Psoas muscle (tissue), 8 donors: Measurements from ENCODE around the gene GTF2H4. TPM values are rescaled to one million over a fixed set of nuclear protein-coding genes. Genes with fewer than 3 reads are reported as not detected.

ENCODE experiments used
- ATAC-seq, 4 donors: fragments of 200-7000 bp; cut with Tn5 transposase; one replicate each; pipeline ENCODE4 v1.9.1; 2020; ENCODE audit warnings: moderate library complexity in 3 of 4, mild to moderate bottlenecking in 2 of 4
- DNase-seq, 2 donors: peaks; one replicate each; pipeline ENCODE4 v3.0.0-alpha.2; 2020
- H3K27ac ChIP-seq: fragments of 200-600 bp; one replicate; pipeline ENCODE4 v1.8.0; 2022
- H3K27me3 ChIP-seq, 3 donors: fragments of 200-600 bp in 1 of 3; one replicate each; pipeline versions ENCODE4 v1.6.1 to v1.8.0; 2013 to 2022; ENCODE audit warnings: low read length in 2 of 3, mild to moderate bottlenecking in 2 of 3, moderate library complexity in 1 of 3; ENCODE audit not compliant: insufficient read depth in 3 of 3
- H3K36me3 ChIP-seq, 2 donors: fragments of 200-600 bp in 1 of 2; one replicate each; pipeline versions ENCODE4 v1.6.1 to v1.8.0; 2013 to 2022; ENCODE audit warnings: low read depth in 1 of 2, mild to moderate bottlenecking in 1 of 2, moderate library complexity in 1 of 2; ENCODE audit not compliant: insufficient read depth in 1 of 2
- H3K4me1 ChIP-seq: fragments of 200-600 bp; one replicate; pipeline ENCODE4 v1.8.0; 2022
- H3K4me3 ChIP-seq: fragments of 200-600 bp; one replicate; pipeline ENCODE4 v1.8.0; 2022; ENCODE audit warnings: mild to moderate bottlenecking
- H3K9me3 ChIP-seq: fragments of 200-600 bp; one replicate; pipeline ENCODE4 v1.8.0; 2022
- CTCF ChIP-seq: fragments of 200-600 bp; IDR thresholded peaks from one replicate; pipeline ENCODE4 v1.8.0; 2022; ENCODE audit warnings: antibody characterized with exemption
- WGBS, 3 donors: extraction: QIAGEN DNeasy Blood & Tissue Kit; methylation state at CpG; one replicate each; pipeline versions ENCODE4 v1.1.6 to v1.1.7; 2013; 5-methylcytosine and 5-hydroxymethylcytosine counted together
- intact Hi-C, 2 donors: fragments of 100-400 bp; cut with DNase I; formaldehyde crosslinking; loops; one replicate each; pipeline versions ENCODE4 v1.11.0 to v1.14.2; 2022
- polyA plus RNA-seq, 3 donors: library from polyadenylated mRNA; stranded (reverse); fragments of 200-250 nt; gene quantifications; one replicate each; pipeline ENCODE4 v1.2.3, GENCODE V29; 2013
- total RNA-seq, 4 donors: library from RNA; stranded (reverse); fragmentation: NEBNext Ultra II Directional in 2 of 4; extraction: Animal tissue kit (Norgen Biotek cat#: 25700) in 2 of 4; gene quantifications; one replicate each; pipeline versions ENCODE4 v1.2.1 to v1.2.4, GENCODE V29; 2021 to 2023
- donor health status: healthy with polysubstance abuse.
- donor health status: DM: no; HTN: no; CAD: no; lungs with moderate emphysema.
- donor health status: Bipolar disorder and iron deficiency.
- donor health status: healthy.
- donor health status: DM: yes; HTN: yes; CAD: no.
- donor health status: DM: no; HTN: no; CAD: no.
- donor health status: DM: no; HTN: no; CAD: no.
- donor health status: DM: yes; HTN: yes; CAD: no.

The GTF2H4 gene
- total and polyA plus RNA-seq, 7 donors, result 13.3 to 30.8 (median 18.9) TPM

- H3K36me3 ChIP-seq, result no peaks in the 10 kb centered on the region
- TF ChIP-seq CTCF, result no peak
- no peak overlapping the region for H3K4me3 ChIP-seq
- ATAC-seq (no peak), DNase-seq (no peak)
- H3K27me3 ChIP-seq, result peaks cover 0 to 20% (median 0%) of the 10 kb centered on the region in 3 donors
- H3K9me3 ChIP-seq, result no peaks in the 10 kb centered on the region
- H3K4me1 ChIP-seq, result no peaks in the 10 kb centered on the region
- no peak overlapping the region for H3K27ac ChIP-seq
- intact Hi-C loops, result no loop called here
Measured at GRCh38 chr6:30962716-30963115, 54.7 kb downstream of the GTF2H4 start.

- TF ChIP-seq CTCF, result no peak
- Histone ChIP-seq H3K4me3 (no peak overlapping the region), H3K4me1 (no peaks in the 10 kb centered on the region), H3K27me3 (peaks cover 0 to 13% (median 0%) of the 10 kb centered on the region in 3 donors), H3K27ac (no peak overlapping the region), H3K9me3 (no peaks in the 10 kb centered on the region), H3K36me3 (no peaks in the 10 kb centered on the region)
- DNase-seq (no peak), ATAC-seq (no peak)
- intact Hi-C loops, result no loop called here
- 77 to 85% (median 81%) methylated on average over 6 of the region's 6 CpGs for WGBS, 3 donors
Measured at GRCh38 chr6:30963641-30964040, 55.6 kb downstream of the GTF2H4 start.

Other genes starting within 250 kb of the GTF2H4 start
- gene DHX16, start 235.2 kb upstream of the GTF2H4 start, total RNA-seq, result 10 to 100 TPM; 26.6 to 45.4 (median 35.7) TPM
- 10 to 100 TPM; 32.1 to 70.3 (median 42.7) TPM for gene DHX16, start 235.2 kb upstream of the GTF2H4 start, polyA plus RNA-seq
- gene PPP1R18, start 221.6 kb upstream of the GTF2H4 start, total RNA-seq, result 10 to 100 TPM; 14.2 to 39.7 (median 17.3) TPM
- gene PPP1R18, start 221.6 kb upstream of the GTF2H4 start, polyA plus RNA-seq, result 10 to 100 TPM in 2 of 3 donors, 1 to 10 TPM in 1; 6.7 to 19.7 (median 11.3) TPM
- gene NRM, start 217.2 kb upstream of the GTF2H4 start, total RNA-seq, result 1 to 10 TPM; 2.2 to 3.9 (median 2.6) TPM
- 1 to 10 TPM; 1.8 to 4.1 (median 1.8) TPM for gene NRM, start 217.2 kb upstream of the GTF2H4 start, polyA plus RNA-seq
- gene MDC1, start 190.9 kb upstream of the GTF2H4 start, total RNA-seq, result 10 to 100 TPM; 12.7 to 18.0 (median 15.4) TPM
- gene MDC1, start 190.9 kb upstream of the GTF2H4 start, polyA plus RNA-seq, result 10 to 100 TPM in 1 of 3 donors, 1 to 10 TPM in 2; 4.1 to 10.9 (median 6.5) TPM
- gene TUBB, start 187.9 kb upstream of the GTF2H4 start, total RNA-seq, result 100 to 1,000 TPM; 136 to 220 (median 201) TPM
- gene TUBB, start 187.9 kb upstream of the GTF2H4 start, polyA plus RNA-seq, result 100 to 1,000 TPM; 175 to 487 (median 187) TPM
- gene FLOT1, start 165.5 kb upstream of the GTF2H4 start, total RNA-seq, result 100 to 1,000 TPM; 113 to 182 (median 153) TPM
- gene FLOT1, start 165.5 kb upstream of the GTF2H4 start, polyA plus RNA-seq, result 100 to 1,000 TPM; 181 to 224 (median 206) TPM
- gene IER3, start 163.7 kb upstream of the GTF2H4 start, total RNA-seq, result 10 to 100 TPM in 3 of 4 donors, 1 to 10 TPM in 1; 6.3 to 38.4 (median 23.9) TPM
- gene IER3, start 163.7 kb upstream of the GTF2H4 start, polyA plus RNA-seq, result 100 to 1,000 TPM in 1 of 3 donors, 1 to 10 TPM in 2; 3.1 to 321 (median 3.2) TPM
- 100 to 1,000 TPM in 1 of 4 donors, 10 to 100 TPM in 3; 26.3 to 129 (median 54.2) TPM for gene DDR1, start 23.7 kb upstream of the GTF2H4 start, total RNA-seq
- 10 to 100 TPM in 2 of 3 donors, 1 to 10 TPM in 1; 2.2 to 10.8 (median 10.5) TPM for gene DDR1, start 23.7 kb upstream of the GTF2H4 start, polyA plus RNA-seq
- gene VARS2, start 6.0 kb downstream of the GTF2H4 start, total RNA-seq, result 10 to 100 TPM; 25.8 to 36.6 (median 28.2) TPM
- gene VARS2, start 6.0 kb downstream of the GTF2H4 start, polyA plus RNA-seq, result 10 to 100 TPM; 11.4 to 22.6 (median 13.9) TPM
- not detected for gene SFTA2, start 24.0 kb downstream of the GTF2H4 start, total RNA-seq
- gene SFTA2, start 24.0 kb downstream of the GTF2H4 start, polyA plus RNA-seq, result under 1 TPM in 2 of 3 donors, not detected in 1; 0.13 to 0.14 TPM
- gene MUCL3, start 32.8 kb downstream of the GTF2H4 start, total RNA-seq, result not detected
- not detected for gene MUCL3, start 32.8 kb downstream of the GTF2H4 start, polyA plus RNA-seq
- gene MUC21, start 75.5 kb downstream of the GTF2H4 start, total RNA-seq, result not detected
- gene MUC21, start 75.5 kb downstream of the GTF2H4 start, polyA plus RNA-seq, result under 1 TPM; 0.01 to 0.07 (median 0.07) TPM
- gene MUC22, start 102.3 kb downstream of the GTF2H4 start, total RNA-seq, result under 1 TPM in 3 of 4 donors, not detected in 1; 0.08 to 0.09 (median 0.08) TPM
- under 1 TPM in 2 of 3 donors, not detected in 1; 0.04 to 0.38 TPM for gene MUC22, start 102.3 kb downstream of the GTF2H4 start, polyA plus RNA-seq
- gene C6orf15, start 204.4 kb downstream of the GTF2H4 start, total RNA-seq, result not detected
- gene C6orf15, start 204.4 kb downstream of the GTF2H4 start, polyA plus RNA-seq, result not detected
- under 1 TPM; 0.06 to 0.47 (median 0.07) TPM for gene PSORS1C1, start 206.6 kb downstream of the GTF2H4 start, total RNA-seq
- under 1 TPM in 2 of 3 donors, not detected in 1; 0.03 to 0.17 TPM for gene PSORS1C1, start 206.6 kb downstream of the GTF2H4 start, polyA plus RNA-seq
- gene CDSN, start 212.2 kb downstream of the GTF2H4 start, total RNA-seq, result not detected
- not detected for gene CDSN, start 212.2 kb downstream of the GTF2H4 start, polyA plus RNA-seq
- gene PSORS1C2, start 230.9 kb downstream of the GTF2H4 start, total RNA-seq, result not detected
- not detected for gene PSORS1C2, start 230.9 kb downstream of the GTF2H4 start, polyA plus RNA-seq
- gene CCHCR1, start 249.6 kb downstream of the GTF2H4 start, total RNA-seq, result 10 to 100 TPM; 10.3 to 15.2 (median 12.9) TPM
- 1 to 10 TPM; 7.4 to 9.7 (median 8.3) TPM for gene CCHCR1, start 249.6 kb downstream of the GTF2H4 start, polyA plus RNA-seq